Non-pigmented ciliary epithelial cell (primary cell): ENCODE measurements around the gene CA7.

Experiments used
- DNase-seq: peaks from one replicate; pipeline ENCODE4 v3.0.0-alpha.2; 2010; ENCODE audit warnings: low read depth

CA7 gene

DNA sequence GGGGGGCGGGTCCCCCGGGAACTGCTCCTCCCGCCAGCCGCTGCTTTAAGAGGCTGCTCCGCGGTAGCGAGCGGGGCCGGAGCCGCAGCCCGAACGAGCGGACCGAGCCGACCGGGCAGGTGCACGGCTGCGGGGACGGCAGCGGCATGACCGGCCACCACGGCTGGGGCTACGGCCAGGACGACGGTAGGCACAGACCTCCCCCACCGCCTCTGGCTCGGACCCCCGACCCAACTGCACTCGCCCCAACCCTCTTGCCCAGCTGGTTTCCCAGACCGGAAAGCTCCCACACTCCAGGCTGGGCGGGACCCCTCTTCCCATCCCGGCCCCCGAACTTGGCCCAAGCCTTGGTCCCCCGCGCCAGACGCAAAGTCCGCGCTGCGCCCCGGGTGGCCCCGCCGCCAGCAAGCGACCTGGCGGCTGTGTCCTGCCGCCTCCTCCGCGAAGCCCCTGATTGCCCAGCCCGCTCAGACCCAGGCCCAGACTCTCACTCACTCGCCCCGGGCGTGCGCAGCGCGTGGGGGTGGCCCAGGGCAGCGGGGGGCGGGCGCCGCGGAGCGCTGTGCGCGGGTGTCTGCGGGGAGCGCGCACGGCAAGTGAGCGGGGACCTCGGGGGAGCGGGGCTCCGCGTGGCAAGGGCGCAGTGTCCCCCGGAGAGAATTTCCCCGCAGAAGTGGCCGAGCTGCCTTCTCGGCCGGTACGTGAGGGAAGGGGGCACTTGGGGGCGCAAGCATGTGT is at the start of gene CA7:
Gene CA7, plus strand, starts transcription at position 73 of the 738 bp plus-strand sequence. Its CDS starts 74 bp downstream, at position 147.
- no peak for DNase-seq

DNA sequence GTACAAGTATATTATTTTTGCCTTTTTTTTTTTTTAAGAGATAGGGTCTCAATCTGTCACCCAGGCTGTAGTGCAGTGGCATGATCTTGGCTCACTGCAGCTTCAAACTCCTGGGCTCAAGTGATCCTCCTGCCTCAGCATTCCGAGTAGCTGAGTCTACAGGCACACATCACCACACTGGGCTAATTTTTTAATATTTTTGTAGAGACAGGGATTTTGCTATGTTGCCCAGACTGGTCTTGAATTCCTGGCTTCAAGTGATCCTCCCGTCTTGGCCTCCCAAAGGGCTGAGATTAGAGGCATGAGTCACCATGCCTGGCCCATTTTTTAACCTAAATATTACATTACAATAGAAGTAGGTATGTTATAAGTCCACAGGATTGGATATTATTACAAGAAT is 46.1 kb upstream of the CA7 start:
- DNase-seq, result no peak

DNA sequence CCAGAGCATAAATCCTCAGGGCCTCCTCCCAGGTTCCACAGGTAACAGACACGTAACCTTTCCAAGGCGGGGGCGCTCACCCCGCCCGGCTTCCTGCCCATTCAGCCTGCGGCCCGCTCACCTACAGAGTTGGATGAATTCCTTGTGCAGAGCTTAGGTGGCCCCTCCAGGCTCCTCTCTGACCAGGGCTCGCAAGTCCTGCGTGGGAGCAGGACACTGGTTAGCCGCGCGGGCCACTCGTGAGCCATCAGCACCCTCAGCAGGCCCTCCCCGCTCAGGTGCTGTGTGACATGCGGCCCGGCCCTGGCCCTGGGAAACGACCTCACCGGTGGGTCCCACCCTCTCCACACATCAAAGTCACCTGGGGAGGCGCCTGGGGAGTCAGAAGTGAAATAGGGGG is 43.4 kb upstream of the CA7 start:
- DNase-seq, result no peak

DNA sequence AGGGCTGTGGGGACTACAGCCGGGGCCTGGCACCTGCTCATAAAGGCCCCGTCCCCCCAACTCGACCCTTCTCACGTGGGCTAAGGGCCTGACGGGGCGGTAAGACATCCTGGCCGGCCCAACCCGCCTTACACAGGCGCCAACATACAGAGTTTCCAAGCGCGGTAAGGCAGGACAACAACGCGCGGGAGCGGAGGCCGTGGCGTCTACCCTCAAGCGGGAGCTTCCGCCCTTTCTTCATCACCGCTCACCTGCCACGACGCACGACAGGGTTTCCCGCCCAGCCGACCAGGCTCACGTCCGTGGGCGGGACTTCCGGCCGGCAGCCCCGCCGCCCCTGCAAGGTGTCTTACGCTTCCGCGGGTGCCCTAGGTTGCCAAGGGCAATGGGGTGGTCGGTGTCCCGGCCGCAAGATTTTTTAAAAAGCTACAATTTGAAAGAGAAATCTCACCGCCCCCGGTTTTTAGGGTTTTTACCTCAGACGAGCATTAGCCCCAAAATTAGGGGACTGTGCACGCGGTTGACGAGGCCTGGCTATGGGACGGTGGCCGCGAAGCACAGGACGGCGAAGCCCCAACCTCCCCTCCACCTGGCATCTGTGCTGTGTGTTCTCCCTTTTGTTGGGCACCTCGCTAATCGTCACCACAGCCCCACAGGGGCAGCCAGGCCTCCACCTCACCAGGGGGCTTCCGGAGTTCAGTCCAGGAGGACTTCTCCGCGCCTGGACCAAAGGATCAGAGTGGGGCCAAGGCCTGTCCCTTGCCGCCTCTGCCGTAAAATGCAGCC is 42.7 kb upstream of the CA7 start, which contains the start of gene TERB1:
Gene TERB1, minus strand, starts transcription at position 265 of the 786 bp plus-strand sequence. CDS start 4,786 bp downstream, outside the sequence.
- no peak for DNase-seq

DNA sequence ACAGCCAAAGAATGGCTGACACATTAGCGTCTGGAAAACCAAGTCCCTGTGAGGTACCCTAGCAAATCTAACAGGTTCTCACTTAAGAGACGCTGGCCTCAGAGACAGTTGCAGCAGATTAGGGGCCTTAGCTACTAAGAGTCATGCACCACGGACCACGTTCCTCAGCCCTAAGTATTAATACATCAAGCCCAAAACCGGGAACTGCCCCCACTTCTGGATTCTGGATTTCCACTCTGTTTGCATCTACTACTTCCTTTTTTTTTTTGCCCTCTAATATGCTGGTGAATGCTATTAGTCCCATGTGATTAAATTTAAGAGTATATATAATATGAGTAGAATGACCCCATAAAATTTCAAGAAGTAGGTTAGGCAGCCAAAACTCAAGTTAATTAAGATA is 42.1 kb upstream of the CA7 start:
- no peak for DNase-seq

GRCh38 chr16:66809765-66810164 is 34.4 kb upstream of the CA7 start:
- no peak for DNase-seq

DNA sequence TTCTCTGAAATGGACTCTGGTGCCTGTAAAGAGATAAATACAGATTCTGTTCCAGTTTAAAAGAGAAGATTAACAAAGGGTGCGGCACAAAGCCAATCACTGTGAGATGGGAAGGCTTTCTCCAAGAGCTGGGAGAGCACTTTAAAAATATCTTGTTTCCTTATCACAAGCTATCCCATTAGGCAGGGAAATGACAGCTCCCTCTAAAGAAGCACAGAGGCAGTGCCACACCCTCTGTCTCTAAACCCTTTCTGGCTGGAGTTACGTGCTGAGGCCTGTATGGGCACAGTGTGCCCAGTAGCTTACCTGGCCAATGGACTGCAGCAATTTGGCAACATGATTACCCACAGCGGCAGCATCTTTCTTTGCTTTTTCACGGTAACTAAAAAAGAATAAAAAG is 33.8 kb upstream of the CA7 start:
- no peak for DNase-seq

- no peak for DNase-seq
Measured at GRCh38 chr16:66811043-66811442, 33.2 kb upstream of the CA7 start.

DNA sequence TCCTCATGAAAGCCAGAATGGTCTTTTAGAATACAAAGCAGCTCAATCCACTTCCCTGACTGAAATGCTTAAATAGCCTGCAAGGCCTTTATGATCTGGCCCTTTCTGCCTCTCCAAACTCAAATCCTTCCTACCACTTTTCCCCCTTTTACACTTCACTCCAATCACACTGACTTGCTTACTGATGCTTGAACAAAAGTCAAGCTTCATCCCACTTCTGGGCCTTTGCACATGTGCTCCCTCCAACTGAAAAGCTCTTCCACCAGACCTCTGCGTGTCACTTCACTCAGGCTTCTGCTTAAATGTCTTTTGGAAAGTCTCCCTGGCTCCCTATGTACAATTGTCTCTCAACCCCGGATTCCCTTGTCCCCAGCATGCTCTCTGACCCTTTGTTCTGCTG is 29.5 kb upstream of the CA7 start:
- no peak for DNase-seq

DNA sequence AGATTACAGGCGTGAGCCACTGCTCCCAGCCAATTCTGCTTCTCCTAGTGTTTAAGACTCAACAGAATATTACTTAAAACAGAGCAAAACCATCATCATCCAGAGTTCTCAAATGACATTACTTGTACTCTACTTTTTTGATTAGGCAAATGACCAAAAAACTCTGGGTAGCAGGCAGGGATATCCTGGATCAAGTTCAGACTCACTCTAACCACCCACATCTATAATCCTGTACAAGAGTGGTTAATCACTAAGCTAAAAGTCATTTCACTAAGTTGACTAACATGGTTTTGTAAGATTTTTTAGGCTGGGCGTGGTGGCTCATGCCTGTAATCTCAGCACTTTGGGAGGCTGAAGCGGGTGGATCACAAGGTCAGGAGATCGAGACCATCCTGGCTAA is 20.2 kb upstream of the CA7 start:
- no peak for DNase-seq

DNA sequence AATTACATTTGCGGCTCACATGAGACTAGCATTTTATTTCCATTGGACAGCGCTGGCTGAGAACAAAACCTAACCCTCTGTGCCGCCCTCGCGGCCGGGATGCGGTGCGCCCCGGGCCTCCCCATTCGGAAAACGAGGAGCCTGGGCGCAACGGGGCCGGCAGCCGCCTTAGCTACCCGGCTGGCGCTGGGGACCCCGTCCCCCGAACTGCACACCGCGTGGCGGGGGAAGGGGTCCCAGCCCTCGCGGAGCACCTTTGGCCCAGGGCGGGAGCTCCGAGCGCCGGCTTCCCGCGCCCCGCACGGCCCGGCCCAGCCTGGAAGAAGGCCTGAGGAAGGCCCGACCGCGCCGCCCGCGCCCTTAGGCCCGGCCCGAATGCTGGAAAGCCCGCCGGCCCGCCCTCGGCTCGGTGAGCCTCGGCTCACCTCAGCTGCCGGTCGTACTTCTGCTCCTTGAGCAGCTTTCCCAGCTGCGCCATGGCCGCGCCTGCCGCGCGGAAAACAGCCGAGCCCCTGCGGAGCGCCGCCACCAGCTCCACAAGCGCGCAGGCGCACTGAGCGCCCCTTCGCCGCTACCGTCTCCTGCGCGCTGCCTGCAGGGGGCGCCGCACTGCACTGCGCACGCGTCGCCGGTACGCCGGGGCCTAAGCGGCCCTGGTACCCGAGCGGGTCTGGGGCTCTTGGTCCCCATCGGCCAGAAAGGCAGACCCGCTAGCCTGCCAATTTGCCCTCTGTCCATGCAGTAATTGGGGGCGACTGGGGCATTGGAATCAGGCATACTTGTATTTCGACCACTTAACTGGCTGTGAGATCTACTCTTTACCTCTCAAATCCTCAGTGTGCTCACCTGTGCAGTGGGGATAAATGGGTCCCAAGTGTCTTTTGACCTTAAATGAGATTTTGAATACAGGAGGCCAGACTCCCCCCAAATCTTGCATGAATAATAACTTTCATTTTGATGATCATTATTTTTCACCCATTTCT is 13.5 kb upstream of the CA7 start, which contains the start of gene NAE1:
Gene NAE1, minus strand, starts transcription at position 555 of the 983 bp plus-strand sequence. Its CDS starts 77 bp downstream, at position 478.
- peak; percentile 27 for DNase-seq

- no peak for DNase-seq
Measured at GRCh38 chr16:66832190-66832589, 12.0 kb upstream of the CA7 start.

DNA sequence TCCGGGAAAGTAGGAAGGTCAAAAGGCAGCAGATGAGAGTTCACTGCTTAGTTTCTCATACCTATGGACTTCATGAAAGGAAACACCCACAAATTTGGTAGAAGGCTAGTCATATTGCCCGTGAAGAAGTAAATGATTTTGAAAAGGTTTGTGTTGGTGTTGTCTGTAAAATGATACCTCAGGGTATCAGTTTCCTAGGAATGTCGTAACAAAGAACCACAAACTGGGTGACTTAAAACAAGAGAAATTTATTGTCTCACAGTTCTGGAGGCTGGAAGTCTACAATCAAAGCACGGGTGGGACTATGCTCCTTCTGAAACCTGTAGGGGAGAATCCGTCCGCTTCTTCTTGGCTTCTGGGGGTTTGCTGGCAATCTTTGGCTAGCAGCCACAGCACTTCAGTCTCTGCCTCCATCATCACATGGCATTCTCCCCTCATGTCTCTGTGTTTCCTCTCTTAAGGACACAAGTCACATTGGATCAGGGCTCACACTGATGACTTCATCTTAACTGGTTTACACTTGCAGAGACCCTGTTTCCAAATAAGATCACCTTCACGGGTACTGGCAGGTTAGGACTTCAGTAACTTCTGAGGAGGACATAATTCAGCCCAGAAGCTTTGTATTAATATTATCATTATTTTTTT is 11.4 kb upstream of the CA7 start:
- DNase-seq, result peak; percentile 23

GRCh38 chr16:66834746-66835145 is 9.5 kb upstream of the CA7 start:
- no peak for DNase-seq

DNA sequence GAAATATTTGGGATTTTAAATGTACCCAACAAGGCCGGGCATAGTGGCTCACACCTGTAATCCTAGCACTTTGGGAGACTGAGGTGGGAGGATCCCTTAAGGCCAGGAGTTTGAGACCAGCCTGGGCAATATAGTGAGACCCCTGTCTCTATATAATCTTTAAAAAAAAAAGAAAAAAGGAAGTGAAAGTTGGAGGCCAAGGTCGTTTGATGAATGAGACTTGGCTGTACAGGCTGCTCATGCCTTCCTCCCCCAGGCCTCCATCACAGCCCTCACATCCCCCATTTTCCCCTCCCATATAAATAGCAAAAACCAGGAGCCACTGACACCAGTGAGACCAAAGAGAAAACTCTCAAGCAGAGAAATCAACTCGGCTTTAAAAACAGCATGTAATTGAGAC is 3.3 kb upstream of the CA7 start:
- no peak for DNase-seq

DNA sequence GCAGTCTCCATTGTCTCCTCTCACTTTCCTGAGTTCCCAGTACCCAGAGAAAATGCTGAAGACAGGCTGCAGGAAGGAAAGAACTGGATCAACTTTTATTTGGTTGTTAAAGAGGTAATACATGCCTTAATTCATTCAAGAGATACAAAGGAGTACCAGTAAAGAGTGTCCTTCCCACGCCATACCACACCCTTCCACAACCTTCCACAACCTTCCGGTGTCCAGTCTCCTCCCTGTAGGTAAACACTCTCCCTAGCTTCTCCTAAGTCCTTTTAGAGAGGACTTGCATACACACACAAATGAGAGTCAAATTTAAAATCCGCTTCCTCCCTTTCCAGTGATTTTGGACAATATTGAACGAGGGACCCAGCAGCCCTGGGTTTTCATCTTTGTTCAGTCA is 2.8 kb upstream of the CA7 start:
- no peak for DNase-seq

DNA sequence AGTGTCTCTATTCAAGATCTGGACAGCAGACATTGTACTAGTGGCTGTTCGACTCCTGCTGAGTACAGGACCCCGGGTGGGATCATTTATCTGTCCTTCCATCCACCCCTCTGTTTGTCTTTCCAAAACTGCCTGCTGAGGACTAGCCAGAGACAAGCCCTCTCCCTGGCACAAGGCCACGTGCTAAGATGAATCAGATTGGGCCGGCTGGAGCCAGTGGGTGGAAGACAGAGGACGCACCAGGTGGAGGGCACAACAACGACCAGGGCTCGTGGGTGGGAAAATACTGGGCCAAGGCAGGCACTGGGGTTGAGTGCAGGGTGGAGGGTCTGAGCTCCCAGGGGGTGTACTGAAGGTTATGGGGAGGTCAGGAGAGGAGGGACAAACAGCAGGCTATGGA is 1.4 kb upstream of the CA7 start:
- DNase-seq, result peak; percentile 4

DNA sequence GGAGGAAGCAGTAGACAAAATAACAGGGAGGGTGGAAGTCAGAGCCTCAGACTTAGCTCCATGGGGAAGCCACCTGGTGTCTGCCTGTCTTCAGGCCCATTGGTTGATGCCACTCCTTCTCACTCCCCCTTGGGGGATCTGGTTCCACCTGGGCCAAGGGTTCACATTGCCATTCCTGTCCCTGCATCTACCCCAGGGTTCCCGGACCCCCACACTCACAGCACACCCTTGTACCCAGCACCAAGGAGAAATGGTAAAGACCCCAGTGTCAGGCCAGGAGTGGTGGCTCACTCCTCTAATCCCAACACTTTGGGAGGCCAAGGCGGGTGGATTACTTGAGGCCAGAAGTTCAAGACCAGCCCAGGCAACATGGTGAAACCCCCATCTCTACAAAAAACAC is 1.0 kb upstream of the CA7 start:
- DNase-seq, result no peak

- no peak for DNase-seq
Measured at GRCh38 chr16:66844009-66844341, 239 bp upstream of the CA7 start.

- no peak for DNase-seq
Measured at GRCh38 chr16:66845080-66845410, 831 bp downstream of the CA7 start.

- DNase-seq, result no peak
Measured at GRCh38 chr16:66845791-66846221, 1.6 kb downstream of the CA7 start.

- no peak for DNase-seq
Measured at GRCh38 chr16:66846266-66846665, 2.1 kb downstream of the CA7 start.
